ENCODE measurements around the gene EMP3.

- TF ChIP-seq POLR2A (IDR thresholded peaks at IDR 0.05), result no peak
- TF ChIP-seq CTCF (IDR thresholded peaks at IDR 0.05), result no peak
Measured at GRCh38 chr19:48332351-48332661, 7.0 kb downstream of the EMP3 start.

Measured in heart left ventricle (tissue), 13 donors.